ENCODE measurements around the gene RAB7A. TPM values are rescaled to one million over a fixed set of nuclear protein-coding genes. Genes with fewer than 3 reads are reported as not detected.
"Not testable (repeated sequence)": the region's sequence is repeated elsewhere in the genome, so short reads cannot be mapped to it uniquely, and the experiment has no call there.

The RAB7A gene
- total and polyA plus RNA-seq, 2 experiments from 2014 or later, result 71.3 to 255 TPM

GRCh38 chr3:128725547-128726022 is 398 bp upstream of the RAB7A start:
- Histone ChIP-seq H3K79me2 (ENCODE audit: insufficient read depth) (peaks cover 52% of the 10 kb centered on the region), H3K4me3 (peak overlapping the region; percentile 12; the same call in 1 of the 2 replicates), H2AFZ (peak overlapping the region; percentile 91), H3K36me3 (ENCODE audit: low read depth) (no peaks in the 10 kb centered on the region), H3F3A (ENCODE audit: insufficient read depth) (peaks cover 29% of the 10 kb centered on the region), H4K20me1 (ENCODE audit: insufficient read depth) (peaks cover 31% of the 10 kb centered on the region), H3K27me3 (replicated peaks; ENCODE audit: insufficient read depth) (no peaks in the 10 kb centered on the region), H3K9ac (peak overlapping the region; percentile 97; the same call in 1 of the 2 replicates), H3K27ac (peak overlapping the region; percentile 95), H3K4me2 (ENCODE audit: unreplicated experiment) (no peak overlapping the region), H3K9me2 (ENCODE audit: insufficient read depth) (no peaks in the 10 kb centered on the region), H3K9me3 (ENCODE audit: low read depth) (no peaks in the 10 kb centered on the region), H3K4me1 (ENCODE audit: insufficient read depth) (peaks cover 25% of the 10 kb centered on the region)
- in situ Hi-C loops (cut with MboI), result no loop called here
- TF ChIP-seq EZH2 (IDR thresholded peaks at IDR 0.05; ENCODE audit: insufficient read depth, poor library complexity, severe bottlenecking) (no peak), EZH2phosphoT487 (IDR thresholded peaks at IDR 0.05; ENCODE audit: insufficient read depth, low read depth) (no peak)
- DNase-seq, result no peak
- WGBS, 2 experiments (ENCODE audit: low coverage in 1 of 2, low lambda C conversion rate in 2 of 2, missing lambda C conversion rate in 2 of 2), result 62% methylated on average over 7 of the region's 7 CpGs

- Histone ChIP-seq H3K36me3 (ENCODE audit: low read depth) (no peaks in the 10 kb centered on the region), H3K9me3 (ENCODE audit: low read depth) (no peaks in the 10 kb centered on the region), H3K9me2 (ENCODE audit: insufficient read depth) (no peaks in the 10 kb centered on the region), H3K4me3 (peak overlapping the region; percentile 90), H3K4me2 (ENCODE audit: unreplicated experiment) (peak overlapping the region; percentile 99), H3F3A (ENCODE audit: insufficient read depth) (peaks cover 29% of the 10 kb centered on the region), H2AFZ (no peak overlapping the region), H4K20me1 (ENCODE audit: insufficient read depth) (peaks cover 43% of the 10 kb centered on the region), H3K79me2 (ENCODE audit: insufficient read depth) (peaks cover 67% of the 10 kb centered on the region), H3K27ac (peak overlapping the region; percentile 95), H3K9ac (peak overlapping the region; percentile 97), H3K27me3 (replicated peaks; ENCODE audit: insufficient read depth) (no peaks in the 10 kb centered on the region), H3K4me1 (ENCODE audit: insufficient read depth) (peaks cover 35% of the 10 kb centered on the region)
- no peak for TF ChIP-seq EZH2 (IDR thresholded peaks at IDR 0.05; ENCODE audit: insufficient read depth, poor library complexity, severe bottlenecking)
- no peak for TF ChIP-seq EZH2phosphoT487 (IDR thresholded peaks at IDR 0.05; ENCODE audit: insufficient read depth, low read depth)
- in situ Hi-C loops (cut with MboI), result no loop called here
- 14 to 21% methylated on average over 4 of the region's 4 CpGs for WGBS, 2 experiments (ENCODE audit: low coverage in 1 of 2, low lambda C conversion rate in 2 of 2, missing lambda C conversion rate in 2 of 2)
- DNase-seq, result no peak
Observed at GRCh38 chr3:128727059-128727458, 1.1 kb downstream of the RAB7A start.

- TF ChIP-seq EZH2 (IDR thresholded peaks at IDR 0.05; ENCODE audit: insufficient read depth, poor library complexity, severe bottlenecking), result no peak
- TF ChIP-seq EZH2phosphoT487 (IDR thresholded peaks at IDR 0.05; ENCODE audit: insufficient read depth, low read depth), result no peak
- Histone ChIP-seq H3K79me2 (ENCODE audit: insufficient read depth) (peaks cover 71% of the 10 kb centered on the region), H4K20me1 (ENCODE audit: insufficient read depth) (peaks cover 47% of the 10 kb centered on the region), H3K4me2 (ENCODE audit: unreplicated experiment) (peak overlapping the region; percentile 99), H3F3A (ENCODE audit: insufficient read depth) (peaks cover 29% of the 10 kb centered on the region), H3K9me3 (ENCODE audit: low read depth) (no peaks in the 10 kb centered on the region), H3K9ac (peak overlapping the region; percentile 97), H3K36me3 (ENCODE audit: low read depth) (no peaks in the 10 kb centered on the region), H3K27me3 (replicated peaks; ENCODE audit: insufficient read depth) (no peaks in the 10 kb centered on the region), H3K4me1 (ENCODE audit: insufficient read depth) (peaks cover 35% of the 10 kb centered on the region), H3K4me3 (peak overlapping the region; percentile 90), H2AFZ (no peak overlapping the region), H3K9me2 (ENCODE audit: insufficient read depth) (no peaks in the 10 kb centered on the region), H3K27ac (peak overlapping the region; percentile 95)
- WGBS, 2 experiments (ENCODE audit: low coverage in 1 of 2, low lambda C conversion rate in 2 of 2, missing lambda C conversion rate in 2 of 2), result 26 to 31% methylated on average over 6 of the region's 6 CpGs
- in situ Hi-C loops (cut with MboI), result no loop called here
- peak; percentile 54 for DNase-seq
Observed at GRCh38 chr3:128727485-128727884, 1.5 kb downstream of the RAB7A start.

GRCh38 chr3:128727996-128728395 is 2.0 kb downstream of the RAB7A start:
- peak overlapping the region; percentile 90 for H3K4me3 ChIP-seq
- peaks cover 52% of the 10 kb centered on the region for H4K20me1 ChIP-seq (ENCODE audit: insufficient read depth)
- H3K9ac ChIP-seq, result peak overlapping the region; percentile 97
- peak overlapping the region; percentile 95 for H3K27ac ChIP-seq
- 6 to 12% methylated on average over 2 of the region's 2 CpGs for WGBS, 2 experiments (ENCODE audit: low coverage in 1 of 2, low lambda C conversion rate in 2 of 2, missing lambda C conversion rate in 2 of 2)
- H2AFZ ChIP-seq, result no peak overlapping the region
- in situ Hi-C loops (cut with MboI), result no loop called here
- no peaks in the 10 kb centered on the region for H3K9me3 ChIP-seq (ENCODE audit: low read depth)
- peaks cover 35% of the 10 kb centered on the region for H3K4me1 ChIP-seq (ENCODE audit: insufficient read depth)
- H3K27me3 ChIP-seq (replicated peaks; ENCODE audit: insufficient read depth), result no peaks in the 10 kb centered on the region
- peaks cover 77% of the 10 kb centered on the region for H3K79me2 ChIP-seq (ENCODE audit: insufficient read depth)
- peaks cover 29% of the 10 kb centered on the region for H3F3A ChIP-seq (ENCODE audit: insufficient read depth)
- H3K9me2 ChIP-seq (ENCODE audit: insufficient read depth), result no peaks in the 10 kb centered on the region
- no peaks in the 10 kb centered on the region for H3K36me3 ChIP-seq (ENCODE audit: low read depth)
- peak overlapping the region; percentile 99 for H3K4me2 ChIP-seq (ENCODE audit: unreplicated experiment)
- TF ChIP-seq EZH2 (IDR thresholded peaks at IDR 0.05; ENCODE audit: insufficient read depth, poor library complexity, severe bottlenecking) (no peak), EZH2phosphoT487 (IDR thresholded peaks at IDR 0.05; ENCODE audit: insufficient read depth, low read depth) (no peak)
- peak; percentile 71 for DNase-seq

DNA sequence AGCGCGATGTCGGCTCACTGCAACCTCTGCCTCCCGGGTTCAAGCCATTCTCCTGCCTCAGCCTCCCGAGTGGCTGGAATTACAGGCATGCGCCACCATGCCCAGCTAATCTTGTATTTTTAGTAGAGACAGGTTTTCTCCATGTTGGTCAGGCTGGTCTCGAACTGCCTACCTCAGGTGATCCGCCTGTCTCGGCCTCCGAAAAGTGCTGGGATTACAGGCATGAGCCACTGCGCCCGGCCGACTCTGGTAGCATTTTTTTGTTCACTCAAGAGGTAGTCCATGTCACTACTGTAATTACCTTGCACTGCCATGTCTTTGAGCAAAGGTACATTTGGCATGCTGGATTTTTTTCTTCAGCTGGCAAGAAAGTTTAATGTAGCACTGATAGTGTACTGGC is 2.5 kb downstream of the RAB7A start:
- H3K36me3 ChIP-seq (ENCODE audit: low read depth); in situ Hi-C loops (cut with MboI); H2AFZ ChIP-seq; H3K27me3 ChIP-seq (replicated peaks; ENCODE audit: insufficient read depth); H3K9me3 ChIP-seq (ENCODE audit: low read depth); H3K9me2 ChIP-seq (ENCODE audit: insufficient read depth); DNase-seq: not testable (repeated sequence)
- Histone ChIP-seq H3K27ac (peak overlapping the region; percentile 95), H3K9ac (0 out of 2 replicates have a peak overlapping the region, but pooled peaks have one; percentile 97), H3K4me3 (peak overlapping the region; percentile 90), H3F3A (ENCODE audit: insufficient read depth) (peaks cover 29% of the 10 kb centered on the region), H4K20me1 (ENCODE audit: insufficient read depth) (peaks cover 58% of the 10 kb centered on the region), H3K4me1 (ENCODE audit: insufficient read depth) (peaks cover 37% of the 10 kb centered on the region), H3K79me2 (ENCODE audit: insufficient read depth) (peaks cover 82% of the 10 kb centered on the region), H3K4me2 (ENCODE audit: unreplicated experiment) (peak overlapping the region; percentile 99)
- 96 to 97% methylated on average over 13 of the region's 13 CpGs for WGBS, 2 experiments (ENCODE audit: low coverage in 1 of 2, low lambda C conversion rate in 2 of 2, missing lambda C conversion rate in 2 of 2)
